Myocyte (in vitro differentiated cells): ENCODE measurements around the gene IL5. TPM values are rescaled to one million over a fixed set of nuclear protein-coding genes. Genes with fewer than 3 reads are reported as not detected.

ENCODE experiments used
- DNase-seq: peaks from one replicate; pipeline ENCODE4 v3.0.0-alpha.2; 2012; ENCODE audit warnings: low read depth
- total RNA-seq: library from RNA; depleted of rRNA; stranded (reverse); fragments of >200 nt; gene quantifications from 2 replicates; pipeline ENCODE4 v1.2.3, GENCODE V29; 2014

The IL5 gene
- total RNA-seq, 1 donor from 2014 or later, result not detected

GRCh38 chr5:132499440-132500243 is 43.7 kb downstream of the IL5 start:
- DNase-seq, result no peak

DNA sequence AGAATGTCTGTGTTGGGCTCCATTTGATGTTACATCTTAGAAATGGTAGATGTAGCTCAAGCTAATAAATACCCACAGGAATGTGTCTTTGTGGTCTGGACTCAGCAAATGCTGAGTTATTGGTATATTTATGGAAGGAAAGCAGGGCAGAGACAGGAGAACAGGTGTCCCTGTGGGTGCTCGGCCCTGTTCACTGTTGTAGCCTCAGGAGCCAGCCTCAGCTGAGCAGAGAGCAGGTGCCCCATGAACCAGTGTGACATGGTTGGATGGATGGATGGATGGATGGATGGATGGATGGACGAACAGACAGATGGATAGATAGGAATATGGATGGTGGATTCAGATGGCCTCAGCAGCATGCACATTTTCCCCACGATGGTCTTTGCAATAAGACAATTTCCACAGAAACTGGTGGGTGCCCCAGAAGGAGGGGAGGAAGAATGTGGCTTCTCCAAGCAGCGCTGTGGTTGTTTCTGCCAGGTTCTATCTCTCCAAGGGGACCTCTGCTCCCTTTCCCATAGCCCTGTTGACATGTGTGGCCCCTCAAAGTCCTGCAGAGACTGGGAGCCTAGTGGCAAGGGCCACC is 44.5 kb downstream of the IL5 start:
- peak; percentile 92 for DNase-seq

DNA sequence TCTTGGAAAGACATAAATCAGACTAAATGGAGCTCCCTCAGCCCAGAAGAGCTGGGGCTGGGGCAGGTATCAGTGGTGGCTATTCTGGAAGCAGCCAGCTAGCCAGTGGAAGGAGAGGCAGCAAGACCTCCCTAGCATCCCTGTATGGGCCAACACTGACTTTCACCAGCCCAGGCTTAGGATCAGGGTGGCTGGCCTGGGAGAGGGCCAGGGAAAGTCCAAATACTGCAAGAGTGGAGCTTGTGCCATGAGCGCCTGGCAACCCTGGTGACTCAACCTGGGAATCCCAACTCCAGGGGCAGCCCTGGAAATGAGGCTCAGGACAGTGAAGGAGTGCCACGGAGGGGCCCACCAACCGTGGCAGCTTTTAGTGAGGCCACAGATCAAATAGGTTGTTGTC is 45.2 kb downstream of the IL5 start:
- DNase-seq, result peak; percentile 93

DNA sequence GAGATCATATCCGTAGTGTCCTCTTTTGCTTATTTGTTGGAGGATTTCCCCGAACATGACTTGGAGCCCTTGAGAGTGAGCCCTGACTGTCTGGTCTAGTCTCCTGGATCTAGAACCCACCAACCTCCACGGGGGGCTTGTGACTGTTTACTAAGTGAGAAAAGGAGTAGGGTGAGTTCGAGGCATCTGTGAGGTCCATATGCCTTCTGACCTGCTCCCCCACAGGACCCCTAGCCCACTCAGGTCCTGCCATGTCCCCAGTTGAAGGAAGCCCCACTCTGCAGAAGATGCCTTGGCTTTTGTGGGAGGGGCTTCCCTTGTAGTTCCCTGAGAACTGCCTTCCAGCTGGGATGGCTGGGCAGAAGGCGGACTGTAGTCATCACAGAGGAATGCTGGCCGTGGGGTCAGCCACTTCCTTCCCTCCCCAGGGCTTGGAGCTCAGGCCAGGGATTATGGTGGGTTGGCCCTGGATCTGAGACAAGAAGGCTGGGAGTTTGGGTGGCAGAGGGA is 45.8 kb downstream of the IL5 start:
- peak; percentile 96 for DNase-seq

- peak; percentile 81 for DNase-seq
These were observed 46.5 kb downstream of the IL5 start for GRCh38 chr5:132496631-132497487.

DNA sequence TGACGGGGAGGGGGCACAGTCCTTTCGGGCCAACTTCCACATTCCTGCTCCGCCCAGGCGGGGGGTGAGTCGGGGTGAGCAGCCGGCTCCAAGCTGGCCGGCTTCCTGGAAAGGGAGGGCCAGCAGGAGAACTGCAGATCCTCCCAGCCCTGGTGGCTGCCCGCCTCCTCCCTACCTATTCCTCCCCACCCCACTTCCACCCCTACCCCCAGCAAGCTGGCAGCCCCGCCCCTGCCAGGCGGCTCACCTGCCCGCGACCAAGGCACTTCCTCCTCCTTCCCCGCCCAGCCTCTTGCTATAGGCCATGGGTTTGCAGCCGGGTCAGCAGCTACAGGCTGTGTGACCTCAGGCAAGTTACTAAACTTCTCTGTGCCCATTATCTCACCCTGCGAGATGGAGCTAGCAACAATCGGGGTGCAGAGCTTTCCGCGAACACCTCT is 47.1 kb downstream of the IL5 start:
- peak; percentile 71 for DNase-seq

- DNase-seq, result peak; percentile 76
These were observed 47.6 kb downstream of the IL5 start for GRCh38 chr5:132495667-132496190.

DNA sequence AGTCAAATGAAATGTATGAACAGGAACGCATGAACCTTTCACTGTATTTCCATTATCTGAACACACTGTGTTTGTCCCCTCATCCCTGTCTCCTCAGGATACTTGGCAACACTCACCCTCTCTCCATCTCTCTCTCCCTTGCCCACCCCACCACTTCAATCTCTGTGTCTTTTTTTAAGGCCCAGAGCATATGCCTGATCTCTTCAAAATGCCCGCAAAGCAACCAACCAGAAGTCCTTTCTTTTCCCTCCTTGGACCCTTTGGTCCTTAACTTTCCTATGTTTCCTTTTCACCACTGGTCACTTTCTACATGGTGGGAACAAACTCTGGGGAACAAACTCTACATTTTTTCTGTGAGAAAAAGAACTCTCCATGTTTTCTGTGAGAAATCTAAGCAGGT is 49.5 kb downstream of the IL5 start:
- DNase-seq, result no peak

GRCh38 chr5:132493241-132493640 is 50.1 kb downstream of the IL5 start:
- DNase-seq, result no peak

DNA sequence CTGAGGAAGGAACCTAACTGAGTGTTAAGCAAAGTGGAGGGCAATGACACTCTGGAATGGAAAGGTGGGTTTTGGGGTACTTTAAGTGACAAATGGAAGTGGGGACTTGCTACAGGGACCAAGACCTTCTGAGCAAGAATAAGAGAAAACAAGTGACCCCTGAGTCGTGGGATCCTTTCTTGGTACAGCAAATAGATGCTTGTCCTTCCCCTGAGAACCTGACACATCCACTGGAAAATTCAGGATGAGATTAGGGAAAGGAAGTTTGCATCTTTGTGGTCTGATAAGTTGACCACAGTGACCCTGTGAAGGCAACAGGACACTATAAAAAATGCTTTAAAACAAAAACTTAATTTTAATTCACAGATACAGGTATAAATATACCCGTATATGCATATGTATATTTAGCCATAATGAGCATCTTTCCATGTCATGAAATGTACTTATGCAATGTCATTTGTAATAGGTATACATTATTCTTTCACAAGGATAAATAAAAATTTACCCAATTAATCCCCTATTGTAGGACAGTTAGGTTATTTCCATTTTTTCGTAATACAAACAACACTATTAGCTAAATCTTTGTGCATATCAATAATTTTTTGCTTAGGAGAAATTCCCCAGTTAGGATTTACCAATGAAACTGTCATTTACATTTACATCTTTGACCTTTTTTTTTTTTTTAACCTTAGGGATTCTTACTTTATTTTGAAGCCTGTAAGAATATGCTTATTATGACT is 50.8 kb downstream of the IL5 start:
- no peak for DNase-seq

Other genes with a start within 250 kb of the IL5 start
- 2.3 and 2.5 TPM in 2 replicates for gene SLC22A4, start 249.1 kb downstream of the IL5 start, total RNA-seq
- gene SLC22A5, start 173.8 kb downstream of the IL5 start, total RNA-seq, result 4.8 and 13.4 TPM in 2 replicates
- gene IRF1, start 52.7 kb downstream of the IL5 start, total RNA-seq, result 9.8 and 11.7 TPM in 2 replicates
- 21.0 and 25.9 TPM in 2 replicates for gene RAD50, start 13.5 kb upstream of the IL5 start, total RNA-seq
- gene IL13, start 114.7 kb upstream of the IL5 start, total RNA-seq, result not detected in 2 replicates
- not detected in 2 replicates for gene IL4, start 130.5 kb upstream of the IL5 start, total RNA-seq
- gene KIF3A, start 194.0 kb upstream of the IL5 start, total RNA-seq, result 7.1 and 7.4 TPM in 2 replicates
- not detected in 2 replicates for gene CCNI2, start 203.9 kb upstream of the IL5 start, total RNA-seq
- gene SEPTIN8, start 233.7 kb upstream of the IL5 start, total RNA-seq, result 22.0 and 25.3 TPM in 2 replicates